ENCODE results near the gene ZDHHC11B. TPM values are rescaled to one million over a fixed set of nuclear protein-coding genes. Genes with fewer than 3 reads are reported as not detected.

Gene ZDHHC11B
- polyA plus RNA-seq, 2 donors, result 2.6 to 5.2 TPM

GRCh38 chr5:676699-677076 lies 107.8 kb downstream of the ZDHHC11B start:
- Histone ChIP-seq H3K4me3 (ENCODE audit: low read depth in 1 of 2, low read length in 2 of 2) (no peak overlapping the region), H3K9me3 (ENCODE audit: control insufficient read depth in 2 of 2, insufficient read depth in 1 of 2, low read depth in 1 of 2, low read length in 1 of 2) (no peaks in the 10 kb centered on the region), H3K4me1 (ENCODE audit: control insufficient read depth in 2 of 2, insufficient read depth in 2 of 2, low read length in 1 of 2) (peaks cover 21 to 25% of the 10 kb centered on the region in 2 donors), H3K27me3 (ENCODE audit: control insufficient read depth in 1 of 2, insufficient read depth in 2 of 2, low read length in 2 of 2) (no peaks in the 10 kb centered on the region), H3K36me3 (ENCODE audit: control insufficient read depth in 2 of 2, insufficient read depth in 2 of 2, low read length in 1 of 2) (peaks cover 0 to 2% of the 10 kb centered on the region in 2 donors), H3K27ac (ENCODE audit: low read depth in 2 of 2, low read length in 1 of 2) (no peak overlapping the region)
- WGBS, 2 donors, result 92 to 96% methylated on average over 48 of the region's 48 CpGs

- Histone ChIP-seq H3K4me3 (ENCODE audit: low read depth in 1 of 2, low read length in 2 of 2) (no peak overlapping the region), H3K27ac (ENCODE audit: low read depth in 2 of 2, low read length in 1 of 2) (no peak overlapping the region), H3K36me3 (ENCODE audit: control insufficient read depth in 2 of 2, insufficient read depth in 2 of 2, low read length in 1 of 2) (peaks cover 0 to 2% of the 10 kb centered on the region in 2 donors), H3K27me3 (ENCODE audit: control insufficient read depth in 1 of 2, insufficient read depth in 2 of 2, low read length in 2 of 2) (no peaks in the 10 kb centered on the region), H3K4me1 (ENCODE audit: control insufficient read depth in 2 of 2, insufficient read depth in 2 of 2, low read length in 1 of 2) (peaks cover 22 to 30% of the 10 kb centered on the region in 2 donors), H3K9me3 (ENCODE audit: control insufficient read depth in 2 of 2, insufficient read depth in 1 of 2, low read depth in 1 of 2, low read length in 1 of 2) (no peaks in the 10 kb centered on the region)
- WGBS, 2 donors, result 82 to 84% methylated on average over 36 of the region's 36 CpGs
These were observed 108.4 kb downstream of the ZDHHC11B start for GRCh38 chr5:675871-676698.

- no peak overlapping the region for H3K4me3 ChIP-seq (ENCODE audit: low read depth in 1 of 2, low read length in 2 of 2)
- H3K4me1 ChIP-seq (ENCODE audit: control insufficient read depth in 2 of 2, insufficient read depth in 2 of 2, low read length in 1 of 2), result peaks cover 23 to 30% of the 10 kb centered on the region in 2 donors
- no peaks in the 10 kb centered on the region for H3K27me3 ChIP-seq (ENCODE audit: control insufficient read depth in 1 of 2, insufficient read depth in 2 of 2, low read length in 2 of 2)
- no peak overlapping the region for H3K27ac ChIP-seq (ENCODE audit: low read depth in 2 of 2, low read length in 1 of 2)
- H3K9me3 ChIP-seq (ENCODE audit: control insufficient read depth in 2 of 2, insufficient read depth in 1 of 2, low read depth in 1 of 2, low read length in 1 of 2), result no peaks in the 10 kb centered on the region
- WGBS, 2 donors, result 75 to 88% methylated on average over 17 to 20 of the region's 20 CpGs
- H3K36me3 ChIP-seq (ENCODE audit: control insufficient read depth in 2 of 2, insufficient read depth in 2 of 2, low read length in 1 of 2), result peaks cover 0 to 2% of the 10 kb centered on the region in 2 donors
These were observed 109.2 kb downstream of the ZDHHC11B start for GRCh38 chr5:675111-675870.

- WGBS, 2 donors, result 54 to 57% methylated on average over 6 to 7 of the region's 7 CpGs
- Histone ChIP-seq H3K27me3 (ENCODE audit: control insufficient read depth in 1 of 2, insufficient read depth in 2 of 2, low read length in 2 of 2) (no peaks in the 10 kb centered on the region), H3K27ac (ENCODE audit: low read depth in 2 of 2, low read length in 1 of 2) (no peak overlapping the region), H3K4me1 (ENCODE audit: control insufficient read depth in 2 of 2, insufficient read depth in 2 of 2, low read length in 1 of 2) (peaks cover 23 to 30% of the 10 kb centered on the region in 2 donors), H3K36me3 (ENCODE audit: control insufficient read depth in 2 of 2, insufficient read depth in 2 of 2, low read length in 1 of 2) (peaks cover 0 to 2% of the 10 kb centered on the region in 2 donors), H3K4me3 (ENCODE audit: low read depth in 1 of 2, low read length in 2 of 2) (no peak overlapping the region), H3K9me3 (ENCODE audit: control insufficient read depth in 2 of 2, insufficient read depth in 1 of 2, low read depth in 1 of 2, low read length in 1 of 2) (no peaks in the 10 kb centered on the region)
These were observed 109.9 kb downstream of the ZDHHC11B start for GRCh38 chr5:674630-675011.

GRCh38 chr5:673831-674629 lies 110.5 kb downstream of the ZDHHC11B start:
- Histone ChIP-seq H3K27ac (ENCODE audit: low read depth in 2 of 2, low read length in 1 of 2) (no peak overlapping the region), H3K36me3 (ENCODE audit: control insufficient read depth in 2 of 2, insufficient read depth in 2 of 2, low read length in 1 of 2) (peaks cover 0 to 2% of the 10 kb centered on the region in 2 donors), H3K4me1 (ENCODE audit: control insufficient read depth in 2 of 2, insufficient read depth in 2 of 2, low read length in 1 of 2) (peaks cover 23 to 30% of the 10 kb centered on the region in 2 donors), H3K9me3 (ENCODE audit: control insufficient read depth in 2 of 2, insufficient read depth in 1 of 2, low read depth in 1 of 2, low read length in 1 of 2) (no peaks in the 10 kb centered on the region), H3K4me3 (ENCODE audit: low read depth in 1 of 2, low read length in 2 of 2) (no peak overlapping the region), H3K27me3 (ENCODE audit: control insufficient read depth in 1 of 2, insufficient read depth in 2 of 2, low read length in 2 of 2) (no peaks in the 10 kb centered on the region)
- WGBS, 2 donors, result 31 to 43% methylated on average over 27 of the region's 27 CpGs

GRCh38 chr5:673161-673830 lies 111.2 kb downstream of the ZDHHC11B start:
- WGBS, 2 donors, result 35 to 36% methylated on average over 17 to 19 of the region's 19 CpGs
- Histone ChIP-seq H3K9me3 (ENCODE audit: control insufficient read depth in 2 of 2, insufficient read depth in 1 of 2, low read depth in 1 of 2, low read length in 1 of 2) (no peaks in the 10 kb centered on the region), H3K4me3 (ENCODE audit: low read depth in 1 of 2, low read length in 2 of 2) (no peak overlapping the region), H3K4me1 (ENCODE audit: control insufficient read depth in 2 of 2, insufficient read depth in 2 of 2, low read length in 1 of 2) (peaks cover 23 to 30% of the 10 kb centered on the region in 2 donors), H3K36me3 (ENCODE audit: control insufficient read depth in 2 of 2, insufficient read depth in 2 of 2, low read length in 1 of 2) (peaks cover 0 to 4% of the 10 kb centered on the region in 2 donors), H3K27me3 (ENCODE audit: control insufficient read depth in 1 of 2, insufficient read depth in 2 of 2, low read length in 2 of 2) (no peaks in the 10 kb centered on the region), H3K27ac (ENCODE audit: low read depth in 2 of 2, low read length in 1 of 2) (peak overlapping the region in 1 of 2 donors; percentile 42)

- 4 to 9% methylated on average over 27 of the region's 27 CpGs for WGBS, 2 donors
- Histone ChIP-seq H3K27ac (ENCODE audit: low read depth in 2 of 2, low read length in 1 of 2) (peak overlapping the region; percentile 2 to 42), H3K9me3 (ENCODE audit: control insufficient read depth in 2 of 2, insufficient read depth in 1 of 2, low read depth in 1 of 2, low read length in 1 of 2) (no peaks in the 10 kb centered on the region), H3K4me1 (ENCODE audit: control insufficient read depth in 2 of 2, insufficient read depth in 2 of 2, low read length in 1 of 2) (peaks cover 23 to 30% of the 10 kb centered on the region in 2 donors), H3K36me3 (ENCODE audit: control insufficient read depth in 2 of 2, insufficient read depth in 2 of 2, low read length in 1 of 2) (peaks cover 0 to 4% of the 10 kb centered on the region in 2 donors), H3K4me3 (ENCODE audit: low read depth in 1 of 2, low read length in 2 of 2) (no peak overlapping the region), H3K27me3 (ENCODE audit: control insufficient read depth in 1 of 2, insufficient read depth in 2 of 2, low read length in 2 of 2) (no peaks in the 10 kb centered on the region)
These were observed 112.0 kb downstream of the ZDHHC11B start for GRCh38 chr5:672329-673160.

- H3K27me3 ChIP-seq (ENCODE audit: control insufficient read depth in 1 of 2, insufficient read depth in 2 of 2, low read length in 2 of 2), result no peaks in the 10 kb centered on the region
- no peaks in the 10 kb centered on the region for H3K9me3 ChIP-seq (ENCODE audit: control insufficient read depth in 2 of 2, insufficient read depth in 1 of 2, low read depth in 1 of 2, low read length in 1 of 2)
- H3K4me3 ChIP-seq (ENCODE audit: low read depth in 1 of 2, low read length in 2 of 2), result no peak overlapping the region
- peaks cover 23 to 30% of the 10 kb centered on the region in 2 donors for H3K4me1 ChIP-seq (ENCODE audit: control insufficient read depth in 2 of 2, insufficient read depth in 2 of 2, low read length in 1 of 2)
- H3K27ac ChIP-seq (ENCODE audit: low read depth in 2 of 2, low read length in 1 of 2), result peak overlapping the region; percentile 2 to 14
- WGBS, 2 donors, result 18 to 24% methylated on average over 26 to 27 of the region's 27 CpGs
- H3K36me3 ChIP-seq (ENCODE audit: control insufficient read depth in 2 of 2, insufficient read depth in 2 of 2, low read length in 1 of 2), result peaks cover 0 to 3% of the 10 kb centered on the region in 2 donors
These were observed 112.8 kb downstream of the ZDHHC11B start for GRCh38 chr5:671459-672328.
